D721Med (cell line): ENCODE measurements around the gene GP1BA.

ENCODE experiments used
- DNase-seq: peaks from one replicate; pipeline ENCODE4 v3.0.0; 2011; ENCODE audit warnings: low spot score; ENCODE audit not compliant: insufficient read length
- FAIRE-seq: peaks from 2 replicates; lab custom pipeline; 2011; peaks lifted over from hg19 to GRCh38; lab: Jason Lieb, UNC
- TF ChIP-seq, protein P1 (sequence below): IDR thresholded peaks from 2 replicates; pipeline ENCODE4 v1.5.1; 2012; ENCODE audit warnings: mild to moderate bottlenecking, control low read depth; ENCODE audit not compliant: insufficient read depth; ENCODE audit errors: missing control alignments

GP1BA gene

DNA sequence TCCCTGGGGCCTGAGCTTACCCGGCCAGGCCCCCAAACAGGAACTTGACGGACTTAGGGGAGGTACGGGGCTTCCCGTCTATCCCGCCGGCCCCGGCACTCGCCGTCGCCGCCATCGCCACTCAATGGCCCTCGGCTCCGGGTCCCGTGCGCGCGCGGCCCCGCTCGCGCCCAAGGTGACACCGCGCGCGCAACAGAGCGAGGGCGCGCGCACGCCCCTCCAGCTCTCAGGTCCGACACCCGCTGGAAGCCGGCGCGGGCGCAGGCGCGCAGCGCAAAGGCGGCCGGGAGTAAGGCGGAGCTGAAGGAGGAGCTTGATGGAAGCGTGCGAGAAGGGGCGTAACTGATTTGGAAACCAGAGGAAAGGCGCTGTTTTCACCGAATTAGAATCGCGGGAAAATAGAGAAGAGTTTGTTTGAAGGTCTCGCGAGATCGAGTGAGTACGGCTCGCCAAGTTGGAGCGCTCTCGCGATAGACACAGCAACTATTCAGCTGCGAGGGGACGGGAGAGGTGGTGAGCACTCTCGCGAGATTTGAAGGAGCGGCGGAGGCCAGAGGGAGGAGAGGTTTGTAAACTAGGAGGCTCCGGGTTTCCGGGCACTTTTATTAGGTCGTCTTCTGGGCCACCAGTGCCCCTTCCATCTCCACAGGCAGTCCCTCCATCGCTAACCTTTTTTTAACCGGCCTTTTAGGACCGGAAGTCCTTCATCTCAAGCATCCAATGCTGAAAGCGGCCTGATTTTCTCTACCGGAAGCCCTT, 7.9 kb downstream of the GP1BA start, which contains the start of the genes RNF167 and SLC25A11:
TSS of gene RNF167 (plus strand) at position 473 of the 759 bp plus-strand sequence. CDS start 642 bp downstream, outside the sequence.
TSS of gene SLC25A11 (minus strand) at position 251 of the 759 bp plus-strand sequence. CDS start at position 115, 136 bp downstream.
- no peak for FAIRE-seq
- DNase-seq, result peak; percentile 95
- TF ChIP-seq, protein P1, sequence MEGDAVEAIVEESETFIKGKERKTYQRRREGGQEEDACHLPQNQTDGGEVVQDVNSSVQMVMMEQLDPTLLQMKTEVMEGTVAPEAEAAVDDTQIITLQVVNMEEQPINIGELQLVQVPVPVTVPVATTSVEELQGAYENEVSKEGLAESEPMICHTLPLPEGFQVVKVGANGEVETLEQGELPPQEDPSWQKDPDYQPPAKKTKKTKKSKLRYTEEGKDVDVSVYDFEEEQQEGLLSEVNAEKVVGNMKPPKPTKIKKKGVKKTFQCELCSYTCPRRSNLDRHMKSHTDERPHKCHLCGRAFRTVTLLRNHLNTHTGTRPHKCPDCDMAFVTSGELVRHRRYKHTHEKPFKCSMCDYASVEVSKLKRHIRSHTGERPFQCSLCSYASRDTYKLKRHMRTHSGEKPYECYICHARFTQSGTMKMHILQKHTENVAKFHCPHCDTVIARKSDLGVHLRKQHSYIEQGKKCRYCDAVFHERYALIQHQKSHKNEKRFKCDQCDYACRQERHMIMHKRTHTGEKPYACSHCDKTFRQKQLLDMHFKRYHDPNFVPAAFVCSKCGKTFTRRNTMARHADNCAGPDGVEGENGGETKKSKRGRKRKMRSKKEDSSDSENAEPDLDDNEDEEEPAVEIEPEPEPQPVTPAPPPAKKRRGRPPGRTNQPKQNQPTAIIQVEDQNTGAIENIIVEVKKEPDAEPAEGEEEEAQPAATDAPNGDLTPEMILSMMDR, result no peak

DNA sequence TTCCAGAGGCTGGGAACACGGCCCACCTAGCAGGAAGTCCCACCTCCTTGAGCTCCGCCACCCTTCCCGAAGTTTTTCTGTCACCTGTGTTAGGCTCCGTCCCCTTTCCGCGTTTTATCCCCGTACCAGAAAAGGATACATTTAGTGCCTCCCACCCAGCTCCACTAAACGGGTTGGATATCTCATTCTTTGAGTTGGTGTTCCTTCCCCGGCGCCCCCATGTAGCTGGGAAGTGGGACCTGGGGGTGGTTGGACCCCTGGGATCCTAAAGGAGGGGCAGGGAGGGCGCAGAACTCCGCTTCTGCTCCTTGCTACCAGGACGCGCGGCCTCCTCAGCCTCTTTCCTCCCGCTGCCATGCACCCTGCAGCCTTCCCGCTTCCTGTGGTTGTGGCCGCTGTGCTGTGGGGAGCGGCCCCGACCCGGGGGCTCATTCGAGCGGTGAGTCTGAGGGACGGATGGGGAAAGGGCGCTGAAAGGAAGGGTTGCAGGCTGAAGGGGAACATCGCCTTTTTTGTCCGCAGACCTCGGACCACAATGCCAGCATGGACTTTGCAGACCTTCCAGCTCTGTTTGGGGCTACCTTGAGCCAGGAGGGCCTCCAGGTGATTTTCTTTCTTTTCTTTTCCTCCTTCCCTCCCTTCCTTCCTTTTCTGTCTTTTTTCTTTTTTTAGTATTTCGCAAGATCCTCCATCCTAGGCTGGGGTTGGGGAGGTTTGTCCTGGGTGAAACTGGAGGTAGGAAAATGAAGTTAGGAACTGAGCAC, 8.7 kb downstream of the GP1BA start:
- DNase-seq (peak; percentile 80), FAIRE-seq (no peak)
- TF ChIP-seq, protein P1, result no peak

DNA sequence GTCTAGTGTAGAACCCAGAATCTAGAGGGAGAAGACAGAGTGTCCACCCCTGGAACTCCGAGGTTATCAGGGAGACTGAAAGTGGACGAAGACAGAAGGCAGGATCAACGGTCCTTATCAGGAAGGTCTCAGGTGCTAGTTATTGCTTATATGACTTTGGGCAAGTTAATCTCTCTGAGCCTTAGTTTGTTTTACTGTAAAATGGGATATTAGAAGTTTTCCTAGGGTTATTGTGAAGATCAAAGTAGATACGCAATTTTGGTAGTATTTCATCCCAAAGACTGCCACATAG, 9.2 kb downstream of the GP1BA start:
- FAIRE-seq, result no peak
- no peak for DNase-seq
- TF ChIP-seq, protein P1, result no peak

DNA sequence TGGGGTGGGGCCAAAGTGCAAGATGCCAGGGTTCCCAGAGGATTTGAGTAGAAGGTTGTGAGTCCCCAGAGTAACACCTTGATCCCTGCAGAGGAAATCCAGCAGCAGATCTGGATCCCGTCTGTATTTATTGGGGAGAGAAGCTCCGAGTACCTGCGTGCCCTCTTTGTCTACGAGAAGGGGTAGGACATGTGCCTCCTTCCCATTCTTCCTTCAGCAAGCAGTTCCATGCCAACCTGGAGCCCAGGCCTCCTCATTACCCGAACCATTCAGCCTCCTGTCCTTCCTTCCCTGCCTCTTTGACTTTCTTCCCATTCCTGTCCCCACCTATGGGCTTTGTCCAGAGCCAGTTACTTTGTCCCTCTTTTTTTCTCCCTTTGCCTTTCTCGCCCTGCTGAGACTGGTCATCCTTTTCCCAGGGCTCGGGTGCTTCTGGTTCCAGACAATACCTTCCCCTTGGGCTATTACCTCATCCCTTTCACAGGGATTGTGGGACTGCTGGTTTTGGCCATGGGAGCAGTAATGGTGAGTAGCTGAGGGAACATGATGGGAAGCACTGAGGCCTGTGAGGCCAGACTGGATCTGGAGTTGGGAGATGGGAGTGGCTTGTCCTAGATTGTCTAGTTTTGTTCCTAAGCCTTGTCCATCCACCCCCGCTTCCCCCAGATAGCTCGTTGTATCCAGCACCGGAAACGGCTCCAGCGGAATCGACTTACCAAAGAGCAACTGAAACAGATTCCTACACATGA, 10.9 kb downstream of the GP1BA start:
- DNase-seq, result no peak
- TF ChIP-seq, protein P1, result no peak
- no peak for FAIRE-seq

GRCh38 chr17:4944163-4944553, 12.1 kb downstream of the GP1BA start:
- TF ChIP-seq, protein P1, result no peak
- FAIRE-seq (no peak), DNase-seq (no peak)

GRCh38 chr17:4944554-4945175, 12.6 kb downstream of the GP1BA start:
- FAIRE-seq (no peak), DNase-seq (no peak)
- TF ChIP-seq, protein P1, result no peak
